GM12801 (cell line): ENCODE data around the gene SLC38A10.

Experiments
- CTCF ChIP-seq: IDR thresholded peaks from one replicate; pipeline ENCODE4 v1.5.1; 2011; ENCODE audit warnings: control low read depth; ENCODE audit not compliant: insufficient read length; ENCODE audit errors: extremely low read depth

Gene SLC38A10

DNA sequence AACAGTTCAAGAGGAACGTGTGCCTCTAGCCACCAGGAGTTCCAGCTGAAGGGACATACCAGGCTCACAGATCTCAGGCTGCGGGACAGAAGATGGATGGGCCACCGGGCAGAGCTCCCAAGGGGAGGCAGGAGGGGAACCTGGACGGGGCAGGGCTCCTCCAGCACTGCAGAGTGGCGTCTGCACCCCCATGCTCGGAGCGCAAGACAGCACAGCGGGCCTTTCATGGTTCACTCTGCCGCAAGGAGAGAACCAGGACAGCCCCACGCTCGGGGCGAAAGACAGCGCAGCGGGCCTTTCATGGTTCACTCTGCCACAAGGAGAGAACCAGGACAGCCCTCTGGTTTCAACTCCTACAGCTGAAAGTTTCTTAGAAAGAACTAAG, 20.6 kb downstream of the SLC38A10 start:
- TF ChIP-seq CTCF: no peak

DNA sequence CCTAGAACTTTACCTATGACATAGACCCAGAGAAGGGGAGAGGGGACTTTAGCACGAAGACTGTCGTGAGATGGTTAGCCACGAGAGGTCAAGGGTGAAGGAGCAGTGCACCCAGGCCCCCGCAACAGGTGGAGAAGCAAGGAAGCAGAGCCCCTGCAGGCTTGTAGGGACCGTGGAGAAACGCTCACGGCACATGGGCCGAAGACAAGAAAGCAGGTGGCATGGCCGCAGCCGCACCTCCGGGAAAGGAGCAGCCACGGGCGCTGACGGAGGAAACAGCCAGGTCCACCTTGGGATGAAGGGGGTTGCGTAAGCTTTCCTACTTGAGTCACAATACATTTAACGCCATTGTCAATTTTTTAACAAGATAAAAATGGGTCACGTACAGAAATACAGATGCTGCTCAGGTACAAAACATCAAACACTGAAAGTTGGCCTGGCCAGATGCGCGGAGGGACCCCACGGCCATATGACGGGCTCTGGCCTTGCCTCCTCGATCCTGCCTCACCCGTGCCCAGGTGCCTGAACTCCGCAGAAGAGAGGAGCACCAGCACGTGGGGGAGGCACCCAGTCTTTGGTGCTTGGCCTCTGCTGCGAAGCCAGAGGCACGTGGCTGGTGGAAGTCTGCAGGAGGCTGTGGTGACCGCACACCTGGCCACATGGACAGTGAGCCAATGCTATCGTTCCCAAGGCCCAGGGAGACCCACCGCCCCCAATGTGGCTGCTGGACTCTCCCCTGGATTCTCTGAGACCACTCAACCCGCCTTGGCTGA, 21.2 kb downstream of the SLC38A10 start:
- TF ChIP-seq CTCF: no peak

DNA sequence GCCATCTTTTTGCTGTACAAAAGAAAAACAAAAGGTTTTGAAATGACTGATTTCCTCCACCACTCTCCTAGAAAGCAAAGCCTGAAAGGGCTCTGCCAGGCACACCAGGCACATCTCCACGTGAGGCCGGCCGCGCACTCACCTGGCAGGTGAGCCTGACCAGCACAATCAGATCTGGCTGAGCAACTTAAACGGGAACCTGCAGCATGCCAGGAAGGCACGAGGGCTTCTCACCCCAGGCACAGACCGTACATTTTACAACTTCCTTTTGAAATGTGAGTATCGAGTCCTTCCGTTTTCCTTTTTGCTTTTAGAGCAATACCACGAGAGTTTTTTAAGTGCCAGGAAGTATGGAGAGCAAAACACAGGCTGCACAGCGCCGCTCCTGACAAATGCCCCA, 22.5 kb downstream of the SLC38A10 start:
- no peak for TF ChIP-seq CTCF

- TF ChIP-seq CTCF: no peak
Observed at GRCh38 chr17:81271226-81271625, 23.9 kb downstream of the SLC38A10 start.

GRCh38 chr17:81270279-81270678, 24.8 kb downstream of the SLC38A10 start:
- TF ChIP-seq CTCF: no peak

DNA sequence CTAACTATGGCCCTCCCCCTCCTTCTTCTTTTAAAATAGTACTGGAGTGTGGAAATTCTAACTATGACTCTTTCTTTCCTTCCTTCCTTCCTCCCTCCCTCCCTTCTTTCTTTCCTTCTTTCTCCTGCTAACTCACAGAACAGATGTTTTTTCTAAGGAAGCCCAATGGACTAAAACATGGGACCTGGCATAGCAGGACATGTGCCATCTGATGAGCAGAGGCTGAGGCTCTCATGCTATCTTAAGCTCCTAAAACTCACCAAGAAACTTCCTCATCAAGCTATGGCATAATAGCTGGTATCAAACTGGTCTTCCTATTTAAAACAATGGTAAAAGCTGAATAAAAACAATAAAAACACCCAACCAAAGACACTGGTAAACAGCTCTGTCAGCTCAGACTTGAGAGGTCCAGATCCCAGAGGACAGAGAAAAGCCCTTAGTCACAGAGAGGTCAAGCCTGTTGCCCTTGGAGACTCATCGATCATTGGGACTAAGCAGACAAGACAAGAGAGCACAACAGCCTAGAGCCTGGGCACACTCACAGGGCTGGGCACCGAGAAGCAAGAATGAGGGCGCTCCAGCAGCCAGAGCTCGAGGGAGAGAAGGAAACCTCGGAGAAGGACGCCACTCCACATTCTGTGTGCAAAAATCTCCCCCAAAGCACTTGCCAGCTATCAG, 27.6 kb downstream of the SLC38A10 start:
- no peak for TF ChIP-seq CTCF

DNA sequence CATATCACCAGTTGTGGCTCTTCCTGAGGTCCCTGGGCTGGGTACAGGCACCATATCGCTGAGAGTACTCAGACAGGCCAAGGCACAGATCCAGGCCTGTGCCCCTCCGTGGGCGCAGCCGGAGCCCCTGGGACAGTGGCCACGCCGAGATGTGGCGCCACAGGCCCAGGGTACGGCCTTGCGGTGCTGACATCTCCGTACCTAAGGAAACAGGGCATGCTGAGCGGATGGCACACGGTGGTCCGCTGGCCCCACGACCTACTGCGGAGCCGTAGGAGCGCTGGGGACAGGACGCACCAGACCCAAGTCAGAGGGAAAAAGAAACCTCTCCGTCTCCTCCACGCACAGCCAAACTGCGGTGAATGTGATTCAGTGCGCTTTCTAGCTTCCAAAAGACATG, 29.5 kb downstream of the SLC38A10 start:
- no peak for TF ChIP-seq CTCF
